Cerebellar cortex (tissue), 1 donor: ENCODE measurements around the gene SORBS1.

ENCODE experiments used
- DNase-seq: peaks from one replicate; pipeline ENCODE4 v3.0.0-alpha.2; 2015; ENCODE audit warnings: low spot score

The SORBS1 gene

DNA sequence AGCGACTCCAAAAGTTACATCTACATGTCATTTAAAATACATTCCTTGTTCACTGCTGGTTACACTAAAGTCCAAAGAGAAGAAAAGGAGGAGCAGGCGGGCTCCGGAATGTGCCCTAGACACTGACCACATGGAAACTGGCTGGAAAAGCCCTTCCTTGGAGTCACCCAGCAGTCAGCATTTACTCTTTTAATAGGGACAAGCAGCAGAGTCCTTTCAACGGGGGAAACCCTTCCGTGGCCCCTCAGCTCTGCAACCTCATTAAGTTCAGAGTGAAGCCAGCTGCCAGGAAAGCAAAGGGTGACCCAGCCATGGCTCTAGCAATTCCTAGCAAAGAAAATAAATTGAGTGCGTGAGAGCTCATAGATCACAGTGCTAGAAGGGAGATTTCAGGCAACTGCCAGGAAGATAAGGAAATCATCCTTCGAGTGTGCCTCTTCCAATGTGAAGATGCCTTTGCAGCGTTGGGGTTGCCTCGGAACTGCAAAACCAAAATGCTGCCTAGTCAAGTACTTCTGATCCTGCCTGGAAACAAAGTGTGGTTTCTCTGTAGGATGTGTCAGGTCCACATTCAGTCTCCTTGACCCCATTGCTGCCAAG lies 101.6 kb downstream of the SORBS1 start:
- no peak for DNase-seq

DNA sequence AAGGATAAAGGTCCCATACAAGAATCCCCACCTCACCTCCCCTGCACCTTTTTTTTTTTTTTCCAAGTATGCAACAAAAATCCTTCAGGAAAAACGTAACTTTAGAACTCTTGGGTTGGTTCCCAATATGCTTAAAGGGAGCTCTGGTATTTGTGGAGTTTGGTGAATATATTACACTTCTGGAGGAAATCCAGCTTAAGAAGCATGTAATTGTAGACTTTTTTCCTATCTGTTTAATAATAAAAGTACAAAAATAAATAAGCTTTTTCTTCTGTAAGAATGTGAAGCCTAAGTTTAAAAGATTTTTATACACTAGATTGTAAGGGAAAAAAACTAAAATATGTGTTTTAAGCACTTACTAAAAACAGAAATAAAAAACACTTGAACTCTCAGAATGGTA lies 102.3 kb downstream of the SORBS1 start:
- no peak for DNase-seq

DNA sequence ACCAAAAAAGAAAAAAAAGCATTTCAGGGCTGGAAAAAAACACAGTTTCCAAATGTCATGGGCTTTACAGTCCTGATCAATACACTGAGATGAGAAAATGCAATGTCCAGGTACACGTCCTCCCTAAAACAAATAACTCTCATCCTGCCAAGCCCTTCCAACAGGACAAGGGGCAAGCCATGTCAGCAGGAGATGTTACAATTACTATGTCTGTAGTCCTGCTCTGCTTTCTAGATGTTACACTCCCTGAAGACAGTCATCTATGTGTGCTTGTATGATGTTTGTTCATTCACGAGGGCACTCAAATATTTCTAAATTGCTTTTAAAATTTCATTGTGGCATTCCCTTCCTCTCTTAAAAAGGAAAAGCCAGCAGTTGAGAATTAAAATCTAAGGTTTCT lies 103.2 kb downstream of the SORBS1 start:
- DNase-seq: no peak

DNA sequence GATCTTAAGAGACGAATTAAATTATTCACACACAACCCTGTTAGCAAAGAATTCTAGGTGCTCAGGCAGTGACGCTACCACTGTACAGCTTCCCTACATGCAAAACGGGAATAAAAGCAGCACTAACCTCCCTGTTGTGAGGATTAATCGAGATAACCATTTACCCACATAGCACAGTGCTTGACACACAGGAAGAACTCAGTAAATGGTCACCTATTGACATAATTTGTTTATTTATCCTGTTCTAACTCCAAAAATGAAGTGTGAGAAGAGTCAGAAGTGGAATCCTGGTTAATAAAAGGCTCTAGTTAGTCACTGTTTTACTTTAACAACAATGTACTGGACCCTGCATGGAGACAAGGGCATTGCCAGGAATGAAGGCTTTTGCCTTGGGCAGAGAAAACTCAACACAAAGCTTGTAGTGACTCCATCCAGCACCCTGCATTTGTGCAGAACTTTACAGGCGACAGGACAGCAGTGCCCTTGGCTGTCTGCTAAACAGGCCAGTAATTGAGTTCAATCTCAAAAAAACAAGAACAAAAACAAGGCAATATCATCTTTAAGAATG lies 103.8 kb downstream of the SORBS1 start:
- DNase-seq: no peak

DNA sequence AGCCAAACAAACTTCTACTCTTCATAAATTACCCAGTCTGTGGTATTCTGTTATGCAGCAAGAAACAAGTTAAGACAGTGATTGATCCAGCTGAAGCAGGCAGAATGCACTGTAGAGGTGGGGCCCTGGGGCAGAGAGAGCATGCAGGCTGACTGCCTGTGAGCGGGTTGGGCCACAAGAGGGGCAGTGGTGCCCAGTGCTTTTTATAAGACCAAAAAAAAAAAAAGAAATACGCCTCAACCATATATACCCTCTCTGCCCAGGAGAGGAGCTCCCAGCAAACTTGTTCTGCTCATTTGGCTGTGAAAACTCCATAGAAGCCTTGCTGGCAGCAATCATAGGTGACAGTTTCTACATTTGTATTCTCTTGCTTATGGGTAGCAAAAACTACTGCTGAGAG lies 104.7 kb downstream of the SORBS1 start:
- no peak for DNase-seq

DNA sequence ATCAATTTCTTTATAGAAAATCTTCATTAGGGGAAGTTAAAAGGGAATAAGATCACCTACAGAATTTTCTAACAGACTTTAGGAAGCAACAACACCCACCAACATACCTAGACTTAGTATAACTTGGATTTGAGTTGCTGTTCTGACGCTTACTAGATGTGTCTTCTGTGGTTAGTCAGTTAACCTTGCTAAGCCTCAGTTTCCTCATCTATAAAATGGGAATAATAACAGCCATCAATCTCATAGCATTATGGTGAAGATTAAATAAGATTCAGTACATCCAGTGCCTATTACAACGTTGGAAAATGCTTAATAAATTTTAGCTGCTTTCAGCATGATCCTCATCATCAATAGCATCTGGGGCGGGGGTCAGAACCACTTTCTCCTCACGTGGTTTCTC lies 106.2 kb downstream of the SORBS1 start:
- no peak for DNase-seq

DNA sequence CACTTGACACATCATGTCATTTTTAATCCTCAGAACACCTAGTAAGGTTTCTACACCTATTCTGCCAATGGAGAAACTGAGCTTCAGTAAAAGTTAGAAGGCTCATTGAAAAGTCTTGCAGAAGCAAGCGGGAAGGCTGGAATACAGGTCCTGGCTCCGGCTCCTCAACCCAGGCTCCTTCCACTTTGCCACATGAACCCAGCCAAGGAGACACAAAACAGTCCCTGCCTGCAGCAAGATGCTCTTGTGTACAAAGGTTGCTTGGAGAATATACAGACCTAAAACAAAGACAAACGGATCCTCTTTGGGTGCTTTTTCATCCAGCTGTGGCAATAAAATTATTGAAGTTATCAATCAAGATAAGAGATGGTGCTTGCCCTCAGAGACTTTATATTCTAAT lies 106.8 kb downstream of the SORBS1 start:
- no peak for DNase-seq

DNA sequence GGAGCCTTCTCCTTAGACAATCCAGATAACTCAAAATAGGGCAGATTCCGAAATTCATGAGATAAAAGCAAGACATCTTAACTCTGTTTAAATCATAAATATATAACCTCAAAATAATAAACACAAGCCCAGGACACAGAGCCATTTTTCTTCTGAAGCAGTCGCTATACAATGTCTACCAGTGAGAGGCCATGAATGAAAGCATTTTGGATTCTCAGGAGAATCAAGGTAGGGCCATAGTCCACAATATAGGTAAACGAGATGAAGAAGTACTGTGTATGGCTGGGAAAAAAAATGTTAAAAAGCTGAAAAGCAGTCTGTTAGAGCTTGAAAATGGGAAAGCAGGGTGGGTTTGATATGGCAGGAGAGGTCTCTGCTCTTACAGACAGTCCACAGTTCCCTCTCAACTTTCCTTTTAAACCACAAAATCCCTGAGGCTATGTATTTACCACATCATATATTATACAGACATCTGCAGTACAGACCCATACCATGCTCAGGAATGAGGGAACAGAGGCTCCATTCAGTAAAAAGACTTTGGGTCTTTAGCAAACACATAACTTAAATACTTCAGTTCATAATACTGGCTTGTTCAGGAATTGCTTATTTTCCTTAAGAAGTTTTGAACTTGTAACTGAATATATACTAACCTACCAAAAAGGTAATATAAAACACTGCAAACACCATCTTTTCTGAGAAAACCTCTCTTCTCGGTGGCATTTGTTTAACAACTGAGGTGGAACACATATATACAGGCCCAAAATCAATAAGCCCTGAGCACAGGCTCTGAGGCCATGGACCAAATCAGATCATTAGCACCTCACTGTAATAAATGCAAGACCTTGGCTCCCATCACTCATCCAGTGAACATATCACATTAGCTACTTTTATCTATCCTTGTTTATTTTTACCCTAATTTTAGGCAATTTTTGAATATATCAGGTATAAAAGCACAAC lies 109.3 kb downstream of the SORBS1 start:
- DNase-seq: no peak

DNA sequence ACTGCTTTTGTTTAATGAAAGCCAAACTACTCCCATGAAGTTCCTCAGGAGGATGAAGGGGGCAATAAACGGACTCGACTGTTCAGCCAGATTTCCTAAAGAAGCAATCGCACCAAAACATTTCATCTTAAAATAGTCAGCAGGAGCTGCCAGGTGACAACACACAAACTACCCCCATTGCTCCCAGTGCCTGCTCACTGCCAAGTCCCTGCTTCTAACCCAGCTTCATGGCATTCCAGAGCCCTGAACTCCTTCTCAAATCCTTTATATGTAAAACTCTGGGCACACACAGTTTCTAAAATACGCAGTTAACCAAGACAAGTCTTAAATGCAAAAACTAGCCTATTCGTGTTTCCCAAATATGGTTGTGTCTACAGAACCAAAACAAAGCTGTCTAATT lies 110.0 kb downstream of the SORBS1 start:
- no peak for DNase-seq

DNA sequence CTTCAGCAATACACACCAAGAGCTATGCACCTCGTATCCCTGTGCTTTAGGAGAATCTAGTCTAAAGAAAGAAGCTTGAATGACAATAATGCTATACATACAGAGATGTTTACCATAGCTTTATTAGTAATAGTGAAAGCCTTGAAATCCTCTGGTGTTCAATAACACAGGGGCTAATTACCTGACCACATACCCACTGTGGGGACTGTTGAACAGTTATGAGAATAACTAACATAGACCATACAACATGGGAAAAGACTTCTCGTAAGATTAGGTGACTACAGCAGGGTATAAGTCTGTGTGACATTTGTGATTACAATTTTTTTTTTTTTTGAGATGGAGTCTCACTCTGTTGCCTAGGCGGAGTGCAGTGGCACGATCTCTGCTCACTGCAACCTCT lies 111.0 kb downstream of the SORBS1 start:
- no peak for DNase-seq

DNA sequence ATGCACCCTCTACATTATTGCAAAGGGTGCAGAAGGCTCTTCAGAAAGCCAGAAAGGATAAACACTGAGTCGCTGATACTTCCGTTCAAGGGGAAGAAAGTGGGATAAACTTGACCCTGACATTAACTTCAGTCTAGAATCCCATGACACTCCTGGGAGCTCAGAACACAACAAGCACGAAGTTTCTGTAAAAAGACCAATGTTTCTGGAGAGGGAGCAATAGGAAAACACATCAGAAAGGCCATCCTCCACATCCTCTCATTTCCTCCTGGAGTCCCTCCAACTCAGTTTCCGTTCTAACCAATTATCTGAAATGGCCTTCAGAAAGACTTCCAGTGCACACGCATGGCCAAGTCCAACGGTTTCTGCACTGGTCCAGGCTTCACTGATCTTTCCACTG lies 113.5 kb downstream of the SORBS1 start:
- no peak for DNase-seq

DNA sequence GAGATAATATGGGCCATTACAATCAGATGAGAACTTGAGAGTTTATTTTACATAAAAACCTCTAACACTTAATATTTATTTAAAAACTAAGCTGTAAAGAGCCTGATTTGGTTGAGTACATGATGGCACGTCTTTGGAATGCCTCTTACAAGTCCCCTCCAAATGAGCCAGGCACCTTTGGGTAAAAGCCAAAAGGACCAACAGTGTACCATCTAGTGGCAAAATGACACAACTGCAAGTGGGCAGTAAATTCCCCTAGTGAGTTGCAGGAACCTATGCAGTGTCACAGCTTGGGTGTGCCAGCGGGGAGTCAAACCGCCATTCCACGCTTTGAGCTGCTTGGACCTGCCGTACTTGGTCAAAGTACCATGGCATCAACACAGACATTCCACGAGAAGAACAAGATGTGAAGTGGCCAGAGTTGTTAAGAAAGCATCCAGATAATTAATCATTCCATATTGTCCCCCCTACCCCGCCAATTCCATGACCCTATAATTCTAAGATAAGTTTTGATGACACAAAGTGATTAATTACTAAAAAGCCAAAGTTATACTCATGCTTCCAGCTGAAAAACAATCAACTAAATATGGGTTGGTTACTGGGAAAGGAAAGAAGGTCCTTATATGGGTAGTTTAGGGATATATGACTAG lies 115.2 kb downstream of the SORBS1 start:
- DNase-seq: peak; percentile 82

DNA sequence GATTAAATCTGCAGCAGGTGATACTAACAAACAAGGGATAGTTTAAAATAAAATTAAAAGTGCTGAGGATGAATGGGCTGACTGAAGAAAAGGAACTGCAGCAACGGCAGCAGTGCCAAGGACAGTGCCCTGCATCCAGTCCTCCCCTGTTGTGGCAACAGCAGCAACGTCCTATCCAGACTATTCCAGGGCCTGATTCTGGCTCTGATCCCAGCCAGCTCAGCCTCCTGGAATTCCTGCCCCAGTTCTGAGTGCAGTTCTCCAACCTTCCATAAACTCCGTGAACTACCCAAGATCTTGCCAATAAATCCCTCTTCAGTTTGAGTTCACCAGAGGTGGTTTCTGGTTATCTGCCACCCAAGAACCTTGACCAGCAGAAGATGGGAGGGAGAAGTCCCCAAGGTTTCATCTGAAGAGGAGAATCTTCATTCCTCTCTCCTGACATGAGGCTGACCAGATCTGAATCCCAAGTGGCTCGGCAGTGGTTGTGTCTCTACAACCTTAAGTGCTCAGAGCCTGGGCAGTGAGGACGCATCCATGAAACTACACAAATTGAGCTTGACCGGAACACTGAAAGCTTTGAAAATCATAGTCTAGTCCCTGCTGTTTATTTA lies 115.8 kb downstream of the SORBS1 start:
- DNase-seq: peak; percentile 39

DNA sequence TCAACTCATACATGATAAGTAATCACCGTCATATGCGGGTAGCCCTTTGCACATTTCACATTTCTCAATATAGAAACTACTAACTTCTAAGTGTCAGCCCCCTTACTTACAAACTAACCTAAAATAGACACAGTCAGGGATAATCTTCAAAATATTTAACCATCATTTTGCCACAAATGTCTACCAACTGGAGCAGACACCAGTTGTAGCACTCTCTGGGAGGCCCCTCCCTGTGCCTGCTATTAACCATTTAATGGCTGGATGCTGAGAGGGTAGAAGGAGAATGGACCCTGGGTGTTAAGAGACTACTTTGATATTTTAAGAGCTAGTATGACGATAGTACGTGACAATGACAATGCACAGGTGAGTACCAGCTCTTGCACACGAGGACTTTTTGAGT lies 116.4 kb downstream of the SORBS1 start:
- no peak for DNase-seq

DNA sequence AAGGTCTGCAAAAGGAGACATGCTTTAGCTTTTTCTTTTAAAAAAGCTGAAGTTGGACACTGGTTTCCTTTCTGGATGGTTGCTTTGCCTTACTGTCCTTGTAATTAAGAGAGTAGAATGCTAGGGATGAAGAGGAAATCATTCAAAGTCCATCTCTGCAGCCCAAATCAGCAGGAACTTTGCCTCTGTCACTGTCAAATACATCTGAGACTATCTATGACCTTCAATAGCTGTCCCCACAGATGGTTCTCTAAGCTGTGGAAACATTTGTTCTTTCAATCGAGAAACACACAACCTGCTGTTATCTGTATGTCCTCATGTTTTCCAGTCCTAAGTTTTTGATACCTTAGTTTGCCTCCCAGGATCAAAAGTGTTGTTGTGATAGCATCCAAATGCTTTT lies 117.5 kb downstream of the SORBS1 start:
- no peak for DNase-seq

DNA sequence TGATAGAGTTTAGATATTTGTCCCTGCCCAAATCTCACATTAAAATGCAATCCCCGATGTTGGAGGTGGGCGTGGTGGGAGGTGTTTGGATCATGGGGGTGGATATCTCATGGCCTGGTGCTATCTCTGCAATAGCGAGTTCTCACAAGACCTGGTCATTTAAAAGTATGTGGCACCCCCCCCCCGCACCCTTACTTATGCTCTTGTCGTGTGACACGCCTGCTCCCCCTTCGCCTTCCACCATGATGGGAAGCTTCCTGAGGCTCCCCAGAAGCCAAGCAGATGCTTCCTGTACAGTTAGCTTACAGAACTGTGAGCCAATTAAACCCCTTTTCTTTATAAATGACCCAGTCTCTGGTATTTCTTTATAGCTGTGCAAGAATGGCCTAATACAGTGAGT lies 118.8 kb downstream of the SORBS1 start:
- no peak for DNase-seq

DNA sequence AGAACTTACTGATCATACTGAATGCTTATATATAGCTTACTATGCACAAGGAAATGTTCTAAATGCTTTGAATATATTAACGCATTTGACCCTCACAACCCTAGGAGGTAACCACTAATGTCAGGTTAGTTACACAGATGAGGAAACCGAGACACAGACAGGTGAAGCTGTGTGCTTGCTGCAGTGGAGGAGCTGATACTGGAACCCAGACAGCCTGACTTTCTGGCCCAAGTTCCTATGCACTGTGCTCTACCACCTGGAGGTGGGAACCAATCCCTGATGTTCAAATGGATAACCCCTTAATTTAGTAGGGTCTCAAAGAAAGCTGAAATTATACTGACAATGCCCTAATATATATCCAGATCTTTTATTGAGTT lies 119.6 kb downstream of the SORBS1 start:
- no peak for DNase-seq

DNA sequence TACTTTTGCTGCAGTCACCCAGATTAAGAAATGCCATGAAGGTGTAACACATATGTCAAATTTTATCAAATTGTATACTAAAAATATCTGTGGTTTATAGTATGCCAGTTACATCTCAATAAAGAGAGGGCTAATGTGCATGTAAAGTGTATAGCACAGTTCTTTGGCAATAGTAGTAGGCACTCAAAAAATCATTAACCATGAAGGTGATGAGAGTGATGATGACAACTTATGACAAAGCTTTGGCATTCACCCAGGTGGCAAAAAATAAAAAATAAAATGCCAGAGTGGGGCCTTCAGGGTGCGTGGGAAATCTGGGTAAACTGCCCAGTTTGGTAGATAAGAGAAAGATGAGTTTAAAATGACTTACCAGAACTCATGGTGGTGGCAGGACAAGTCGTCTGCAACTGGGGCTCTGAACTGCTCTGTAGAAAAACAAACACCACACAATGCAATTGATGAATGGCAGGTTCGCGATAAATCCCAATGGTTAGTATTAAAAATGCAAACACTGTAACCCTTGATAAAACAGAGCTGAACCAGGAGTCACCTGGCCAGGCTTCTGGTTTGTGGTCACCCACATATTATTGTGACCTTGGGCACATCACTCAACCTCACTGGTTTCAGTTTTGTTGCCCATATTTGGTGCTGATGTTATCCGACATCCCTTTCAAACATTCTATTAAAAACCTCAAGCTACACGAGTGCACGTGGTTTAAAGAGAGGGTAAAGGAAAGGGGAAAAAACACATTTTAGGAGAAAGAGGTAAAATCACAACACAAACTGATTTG lies 120.2 kb downstream of the SORBS1 start:
- no peak for DNase-seq

DNA sequence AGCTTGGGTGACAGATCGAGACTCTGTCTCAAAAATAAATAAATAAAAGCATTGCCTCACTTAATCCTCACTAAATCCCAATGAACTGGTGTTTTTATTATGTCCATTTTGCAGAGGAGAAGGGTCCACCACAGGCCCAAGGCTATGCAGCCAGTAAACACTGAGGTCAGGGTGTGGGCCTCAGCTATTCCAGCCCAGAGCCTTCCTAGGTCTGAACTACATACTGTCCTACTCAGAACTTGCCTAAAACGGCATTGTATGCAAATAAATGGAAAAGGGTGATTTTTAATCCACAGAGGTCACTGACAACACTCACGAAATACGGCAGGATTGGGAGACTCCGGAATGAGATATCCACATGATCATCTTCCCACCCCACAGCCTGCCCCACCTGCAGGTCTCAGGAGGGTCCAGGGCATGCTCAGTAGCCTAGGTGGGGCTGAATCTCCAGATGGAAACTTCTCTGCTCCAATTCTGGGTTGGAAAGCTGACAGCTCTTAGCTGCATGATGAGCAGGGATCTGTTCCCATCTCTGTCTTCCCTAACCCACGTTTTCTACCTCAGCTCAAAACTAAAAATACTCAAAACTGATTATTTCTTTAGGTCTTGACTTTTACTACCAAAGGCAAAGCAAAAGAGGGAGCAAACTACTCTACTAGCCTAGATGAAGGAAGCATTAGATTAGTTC lies 121.0 kb downstream of the SORBS1 start:
- DNase-seq: peak; percentile 48

DNA sequence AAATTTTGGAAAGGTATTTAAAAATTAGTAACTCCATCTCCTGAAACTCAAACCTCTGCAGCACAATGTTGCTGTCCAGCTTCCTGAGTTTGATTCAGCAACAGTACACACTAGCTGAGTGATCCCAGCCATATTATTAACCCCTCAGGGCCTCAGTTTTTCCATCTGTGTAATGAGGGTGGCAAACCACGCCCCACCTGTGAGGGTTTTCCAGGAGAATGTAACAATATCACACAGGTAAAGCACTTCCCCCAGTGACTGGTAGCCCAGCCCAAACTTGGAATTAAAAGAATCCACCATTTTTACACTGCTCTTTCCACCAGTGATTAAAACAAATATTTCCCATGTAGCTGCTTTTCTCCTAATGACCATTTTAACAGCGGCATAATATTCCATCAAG lies 122.4 kb downstream of the SORBS1 start:
- no peak for DNase-seq

DNA sequence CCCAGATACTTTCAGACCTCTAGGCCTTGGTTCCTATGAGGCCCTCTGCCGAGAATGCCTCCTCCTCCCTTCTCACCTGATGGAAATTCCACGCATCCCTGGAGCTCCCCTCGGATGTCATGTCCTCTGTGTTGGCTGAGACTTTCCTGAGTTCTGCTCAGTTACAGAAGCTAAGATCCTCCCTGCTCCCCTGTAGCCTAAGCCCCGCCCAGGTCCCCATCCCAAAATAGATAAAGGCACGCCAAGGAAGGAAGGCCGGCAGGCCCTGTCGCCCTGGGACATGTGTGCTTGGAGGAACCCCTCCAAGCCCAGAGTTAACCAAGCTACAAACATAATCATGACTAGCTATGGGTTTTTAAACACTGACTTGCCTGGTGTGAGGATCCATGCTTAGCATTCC lies 123.5 kb downstream of the SORBS1 start:
- DNase-seq: no peak
